Inferior parietal cortex (tissue), 1 donor: ENCODE measurements around the gene UFD1.
"Not testable (repeated sequence)": the region's sequence is repeated elsewhere in the genome, so short reads cannot be mapped to it uniquely, and the experiment has no call there.

Experiments used
- DNase-seq: peaks from one replicate; pipeline ENCODE4 v3.0.0-alpha.2; 2016; ENCODE audit errors: extremely low spot score

UFD1 gene

GRCh38 chr22:19449422-19449767 is 29.6 kb downstream of the UFD1 start:
- no peak for DNase-seq

GRCh38 chr22:19448739-19449421 is 30.1 kb downstream of the UFD1 start:
- no peak for DNase-seq

GRCh38 chr22:19448076-19448607 is 30.9 kb downstream of the UFD1 start:
- DNase-seq: peak; percentile 37

- peak; percentile 98 for DNase-seq
Observed at GRCh38 chr22:19447330-19448075, 31.5 kb downstream of the UFD1 start, which contains the start of gene C22orf39. Gene C22orf39, minus strand, starts transcription at chr22:19447711. Its CDS starts 23 bp downstream, at chr22:19447688.

GRCh38 chr22:19446603-19447329 is 32.2 kb downstream of the UFD1 start:
- DNase-seq: no peak

- DNase-seq: not testable (repeated sequence)
Observed at GRCh38 chr22:19445279-19445982, 33.6 kb downstream of the UFD1 start.

GRCh38 chr22:19443544-19444211 is 35.3 kb downstream of the UFD1 start:
- DNase-seq: no peak

GRCh38 chr22:19442166-19442565 is 36.8 kb downstream of the UFD1 start:
- DNase-seq: no peak

- no peak for DNase-seq
Observed at GRCh38 chr22:19440411-19441195, 38.4 kb downstream of the UFD1 start.

GRCh38 chr22:19438298-19438697 is 40.7 kb downstream of the UFD1 start:
- no peak for DNase-seq

- not testable (repeated sequence) for DNase-seq
Observed at GRCh38 chr22:19436444-19437161, 42.4 kb downstream of the UFD1 start.

- no peak for DNase-seq
Observed at GRCh38 chr22:19434829-19435580, 44.0 kb downstream of the UFD1 start.

- no peak for DNase-seq
Observed at GRCh38 chr22:19434401-19434800, 44.6 kb downstream of the UFD1 start.

- DNase-seq: peak; percentile 97
Observed at GRCh38 chr22:19432133-19432851, 46.7 kb downstream of the UFD1 start, which contains the start of gene MRPL40. Gene MRPL40, plus strand, starts transcription at chr22:19432545. Its CDS starts 10 bp downstream, at chr22:19432555.

- peak; percentile 80 for DNase-seq
Observed at GRCh38 chr22:19431649-19432132, 47.3 kb downstream of the UFD1 start, which contains the start of gene HIRA. Gene HIRA, minus strand, starts transcription at chr22:19431733. Its CDS starts 257 bp downstream, at chr22:19431476.

GRCh38 chr22:19430890-19431541 is 48.0 kb downstream of the UFD1 start:
- no peak for DNase-seq
